HG03066 (cell line): Measurements from ENCODE around the gene MEIOSIN.
"Not testable (repeated sequence)": the region's sequence is repeated elsewhere in the genome, so short reads cannot be mapped to it uniquely, and the experiment has no call there.

Source experiments
- ATAC-seq: cut with Tn5 transposase; IDR thresholded peaks from one replicate; pipeline ENCODE4 v1.9.1; 2021; ENCODE audit warnings: low read depth; ENCODE audit not compliant: unreplicated experiment

MEIOSIN gene

DNA sequence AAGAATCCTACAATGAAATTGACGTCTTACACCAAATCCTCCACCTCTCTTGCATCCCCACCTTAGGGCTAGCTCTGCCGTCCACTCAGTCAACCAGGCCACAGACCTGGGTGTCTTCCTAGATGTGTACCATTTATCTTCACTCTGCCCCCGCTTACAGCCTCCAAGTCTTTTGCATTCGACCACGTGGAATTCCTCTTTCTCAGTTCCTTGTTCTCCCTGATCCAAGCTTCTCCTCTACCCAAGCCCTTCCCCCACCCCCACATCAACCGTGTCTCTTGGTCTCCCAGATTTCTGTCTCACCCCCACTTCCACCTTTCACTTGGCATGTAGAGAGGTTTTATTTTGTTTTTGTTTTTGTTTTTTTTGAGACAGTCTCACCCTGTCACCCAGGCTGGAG is 60.6 kb downstream of the MEIOSIN start:
- no peak for ATAC-seq

DNA sequence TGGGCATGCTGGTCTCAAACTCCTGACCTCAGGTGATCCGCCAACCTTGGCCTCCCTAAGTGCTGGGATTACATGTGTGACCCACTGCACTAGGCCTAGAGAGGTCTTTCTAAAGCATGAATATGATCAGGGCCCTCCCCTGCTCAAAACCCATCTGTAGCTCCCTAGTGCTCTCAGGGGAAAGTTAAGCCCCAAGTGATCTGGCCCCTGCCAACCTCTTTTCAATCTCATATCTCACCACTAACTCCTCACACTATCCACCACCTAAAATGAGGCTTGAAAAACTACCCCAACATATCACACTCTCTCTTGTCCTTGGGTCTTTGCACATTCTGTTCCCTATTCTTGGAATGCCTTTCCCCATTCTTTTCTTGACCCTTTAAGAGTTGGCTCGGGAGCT is 61.4 kb downstream of the MEIOSIN start:
- ATAC-seq = no peak

DNA sequence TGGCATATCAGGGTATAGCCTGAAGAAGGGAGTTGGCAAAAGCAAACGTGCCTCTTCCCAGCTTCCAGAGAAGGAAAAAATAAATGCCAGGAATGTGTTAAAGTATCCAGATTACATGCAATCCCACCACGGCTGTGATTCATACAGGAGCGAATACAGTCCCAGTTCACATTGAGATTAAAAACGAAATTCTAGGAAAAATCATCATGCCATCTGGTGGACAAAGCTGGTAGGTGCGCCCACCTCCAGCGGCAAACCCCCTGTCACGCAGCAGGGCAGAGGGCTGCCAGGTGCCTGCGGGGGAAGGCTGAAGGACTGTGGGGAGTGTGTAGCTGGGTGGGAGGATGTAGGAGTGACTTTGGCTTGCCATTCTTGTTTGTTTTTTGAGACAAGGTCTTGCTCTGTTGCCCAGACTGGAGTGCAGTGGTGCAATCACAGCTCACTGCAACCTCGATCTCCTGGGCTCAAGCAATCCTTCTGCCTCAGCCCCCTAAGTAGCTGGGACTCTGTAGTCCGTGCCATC is 65.8 kb downstream of the MEIOSIN start:
- ATAC-seq = no peak

DNA sequence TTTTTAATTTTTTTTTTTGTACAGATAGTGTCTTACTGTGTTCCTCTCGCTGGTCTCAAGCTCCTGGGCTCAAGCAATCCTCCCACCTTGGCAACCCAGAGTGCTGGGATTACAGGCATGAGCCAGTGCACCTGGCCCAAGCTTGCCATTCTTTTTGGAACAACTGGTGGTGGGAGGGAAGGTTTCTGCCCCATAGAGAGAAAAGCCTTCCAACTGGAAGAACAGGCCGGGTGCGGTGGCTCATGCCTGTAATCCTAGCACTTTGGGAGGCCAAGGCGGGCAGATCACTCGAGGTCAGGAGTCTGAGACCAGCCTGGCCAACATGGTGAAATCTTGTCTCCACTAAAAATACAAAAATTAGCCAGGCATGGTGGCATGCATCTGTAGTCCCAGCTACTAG is 66.3 kb downstream of the MEIOSIN start:
- ATAC-seq = not testable (repeated sequence)

DNA sequence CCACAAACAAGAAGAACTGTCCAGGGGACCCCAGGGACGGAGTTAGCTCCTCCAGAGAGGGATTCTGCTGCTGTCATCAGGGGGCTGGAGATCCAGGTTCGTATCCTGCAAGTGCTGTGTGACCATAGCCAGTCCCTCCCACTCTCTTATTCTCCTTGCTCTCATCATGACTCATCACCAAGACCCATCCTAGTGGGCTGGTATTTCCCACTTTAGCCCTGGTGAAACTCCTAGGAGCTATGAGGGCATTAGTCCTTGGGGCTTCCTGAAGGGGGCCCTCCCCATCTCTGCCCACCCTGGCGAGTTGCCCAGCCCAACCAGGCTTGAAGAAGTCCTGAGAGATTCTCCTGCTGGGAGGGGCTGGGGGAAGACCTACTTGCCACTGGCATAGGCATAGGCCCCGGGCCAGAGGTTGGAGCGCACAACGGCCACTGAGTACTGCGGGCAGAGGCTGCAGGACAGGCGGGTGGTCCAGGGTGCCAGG is 66.9 kb downstream of the MEIOSIN start:
- no peak for ATAC-seq

DNA sequence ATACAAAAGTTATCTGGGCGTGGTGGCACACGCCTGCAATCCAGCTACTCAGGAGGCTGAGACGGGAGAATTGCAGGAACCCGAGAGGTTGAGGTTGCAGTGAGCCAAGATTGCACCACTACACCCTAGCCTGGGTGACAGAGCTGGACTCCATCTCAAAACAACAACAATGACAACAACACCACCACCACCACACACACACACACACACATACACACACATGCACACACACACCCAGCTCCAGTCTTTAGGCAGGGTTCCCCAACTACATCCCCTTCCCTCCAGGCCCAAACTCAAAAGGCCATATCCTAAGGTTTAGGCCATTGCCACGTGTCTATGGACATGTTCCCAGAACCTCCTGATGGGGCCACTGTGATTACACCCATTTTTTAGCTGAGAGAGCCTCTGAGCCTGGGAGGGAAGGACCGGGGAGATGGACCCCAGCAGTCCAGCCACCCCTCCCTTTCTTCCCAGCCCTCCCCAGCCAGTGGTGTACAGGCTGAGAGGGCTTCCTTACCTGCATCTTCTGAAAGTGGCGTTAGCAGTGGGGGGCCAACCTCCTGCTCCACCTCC is 68.5 kb downstream of the MEIOSIN start:
- no peak for ATAC-seq

DNA sequence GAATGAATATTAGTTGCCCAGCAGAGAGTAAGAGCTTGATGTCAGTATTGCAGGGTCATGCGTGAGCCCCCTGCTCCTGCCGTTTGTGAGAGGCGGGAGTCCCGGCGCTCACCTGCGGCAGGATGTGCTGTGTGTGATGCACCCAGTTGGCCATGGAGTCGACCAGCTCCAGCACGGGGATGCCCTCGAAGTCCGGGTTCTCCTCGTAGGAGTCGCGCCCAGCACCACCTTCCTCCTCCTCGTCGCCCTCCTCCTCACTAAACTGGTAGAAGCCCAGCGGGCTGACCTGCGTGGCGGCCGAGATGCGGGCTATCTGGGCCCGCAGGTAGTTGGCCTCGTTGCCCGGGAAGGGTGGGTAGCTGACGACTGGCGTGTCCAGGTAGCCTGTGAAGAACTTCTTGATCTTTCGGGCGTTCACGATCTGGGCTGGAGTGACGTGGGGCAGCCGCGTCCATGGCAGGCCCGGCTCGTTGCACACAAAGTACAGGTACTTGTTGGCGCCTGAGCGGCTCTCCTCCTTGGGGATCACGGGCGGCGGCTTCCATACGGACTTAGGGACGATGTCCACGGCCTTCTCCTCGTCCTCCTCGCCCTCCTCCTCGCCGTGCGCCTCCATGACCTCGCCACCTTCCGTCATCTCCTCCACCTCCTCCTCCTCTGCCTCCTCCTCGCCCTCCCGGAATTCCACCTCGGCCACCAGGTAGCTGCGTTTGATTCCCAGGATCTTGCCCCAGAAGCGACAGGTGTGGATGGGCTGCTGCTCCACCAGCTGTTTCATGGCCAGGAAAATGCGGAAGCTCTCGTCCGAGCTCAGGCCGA is 71.1 kb downstream of the MEIOSIN start:
- no peak for ATAC-seq

DNA sequence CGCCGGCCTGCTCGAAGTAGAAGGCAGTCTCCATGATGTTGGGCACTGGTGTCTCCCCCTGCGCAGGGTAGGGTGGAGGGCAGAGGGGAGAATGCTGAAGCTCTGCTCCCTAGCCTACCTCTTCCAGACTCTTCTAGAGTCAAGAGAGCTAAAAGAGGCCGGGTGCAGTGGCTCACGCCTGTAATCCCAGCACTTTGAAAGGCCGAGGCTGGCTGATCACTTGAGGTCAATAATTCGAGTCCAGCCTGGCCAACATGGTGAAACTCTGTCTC is 71.7 kb downstream of the MEIOSIN start:
- ATAC-seq = no peak

DNA sequence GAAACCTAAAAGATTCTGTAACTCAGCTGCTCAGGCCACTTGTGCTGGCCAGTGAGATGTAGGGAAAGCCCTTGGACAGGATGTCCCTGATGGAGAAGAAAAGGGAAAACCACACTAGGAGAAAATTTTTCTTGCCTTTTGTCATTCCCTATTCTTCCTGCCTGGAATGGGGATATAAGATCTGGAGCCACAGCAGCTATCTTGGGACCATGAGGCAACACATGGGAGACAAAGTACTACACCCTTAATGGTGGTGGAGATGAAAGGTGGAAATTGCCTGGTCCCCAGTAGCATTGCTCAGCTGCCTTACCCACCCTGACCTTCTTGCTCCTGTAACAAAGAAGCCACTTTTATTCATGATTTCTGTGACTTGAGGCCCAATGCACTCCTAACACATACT is 72.5 kb downstream of the MEIOSIN start:
- no peak for ATAC-seq

DNA sequence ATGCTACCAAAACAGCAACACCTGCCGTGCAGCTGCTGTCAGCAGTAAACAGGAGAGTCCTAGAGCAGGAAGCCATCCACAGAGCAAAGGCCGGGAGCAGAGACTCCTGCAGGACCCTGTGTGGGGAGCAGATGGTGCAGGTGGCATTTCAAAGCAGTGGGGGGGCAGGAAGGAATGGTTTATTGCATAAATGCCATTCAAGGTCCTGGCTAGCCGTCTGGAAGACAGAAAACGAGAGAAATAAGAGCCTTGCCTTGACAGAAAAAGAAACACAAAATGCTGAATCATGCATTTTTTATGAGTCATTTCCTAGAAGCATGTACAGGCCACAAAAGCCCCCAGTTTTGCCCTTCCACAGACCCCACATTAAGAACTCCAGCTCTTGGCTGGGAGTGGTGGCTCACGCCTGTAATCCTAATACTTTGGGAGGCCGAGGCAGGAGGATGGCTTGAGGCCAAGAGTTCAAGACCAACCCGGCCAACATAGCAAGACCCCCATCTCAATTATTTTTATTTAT is 76.5 kb downstream of the MEIOSIN start:
- ATAC-seq = no peak

DNA sequence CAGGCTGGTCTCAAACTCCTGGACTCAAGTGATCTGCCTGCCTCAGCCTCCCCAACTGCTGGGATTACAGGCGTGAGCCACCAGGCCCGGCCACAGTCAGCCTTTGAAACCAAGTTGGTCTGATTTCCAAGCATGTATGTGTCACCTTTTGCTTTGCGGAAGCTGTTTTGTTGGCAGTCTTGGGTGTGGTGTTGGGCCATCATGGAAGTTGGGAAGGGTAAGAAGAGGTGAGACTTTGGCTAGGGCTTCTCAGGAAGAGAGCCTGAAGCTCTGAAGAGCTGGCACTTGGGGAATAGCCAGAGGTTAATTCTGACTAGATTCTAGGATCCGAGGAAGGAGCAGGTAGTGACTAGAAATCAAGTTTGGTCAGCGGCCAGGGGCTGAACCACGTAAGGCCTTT is 79.1 kb downstream of the MEIOSIN start:
- no peak for ATAC-seq
